COLO829 (cell line): ENCODE measurements around the gene BEAN1.

ENCODE experiments used
- DNase-seq: peaks from one replicate; pipeline ENCODE4 v3.0.0; 2012; ENCODE audit warnings: low spot score

BEAN1 gene

GRCh38 chr16:66427036-66427860 is at the start of gene BEAN1:
Gene BEAN1, plus strand, starts transcription at chr16:66427295. Its CDS starts 10,382 bp downstream, at chr16:66437677.
- no peak for DNase-seq

GRCh38 chr16:66377324-66377723 is 49.8 kb upstream of the BEAN1 start:
- no peak for DNase-seq

DNA sequence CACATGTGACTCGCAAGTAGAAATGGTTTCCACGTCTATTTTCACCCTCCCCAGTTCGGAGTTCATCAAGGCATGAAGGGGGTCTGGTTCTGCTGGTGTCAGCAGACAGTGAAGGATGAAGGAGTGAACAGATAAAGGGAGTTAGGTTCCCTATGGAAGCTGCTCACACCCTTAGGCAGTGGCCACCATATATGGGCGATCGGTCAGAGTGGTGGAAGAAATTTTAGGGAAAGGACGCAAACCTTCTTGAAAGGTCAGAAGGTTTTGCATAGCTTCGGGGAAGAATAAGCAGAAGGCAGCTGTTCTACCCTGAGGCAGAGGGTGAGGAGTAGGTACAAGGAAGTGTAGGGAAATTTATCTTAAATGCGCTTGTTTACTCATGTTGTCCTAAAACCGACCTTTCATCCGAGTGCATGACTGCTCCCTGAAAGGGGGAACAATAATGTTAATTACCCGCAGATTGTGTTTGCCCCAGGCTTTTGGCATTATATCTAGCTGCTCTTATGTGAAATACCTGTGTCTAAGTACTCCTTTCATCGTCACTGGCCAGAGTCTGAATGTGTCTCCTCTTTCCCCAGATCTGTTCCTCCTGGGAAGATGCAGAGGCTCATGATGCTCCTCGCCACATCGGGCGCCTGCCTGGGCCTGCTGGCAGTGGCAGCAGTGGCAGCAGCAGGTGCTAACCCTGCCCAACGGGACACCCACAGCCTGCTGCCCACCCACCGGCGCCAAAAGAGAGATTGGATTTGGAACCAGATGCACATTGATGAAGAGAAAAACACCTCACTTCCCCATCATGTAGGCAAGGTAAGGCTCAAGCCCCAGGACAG is 48.1 kb upstream of the BEAN1 start:
- no peak for DNase-seq

DNA sequence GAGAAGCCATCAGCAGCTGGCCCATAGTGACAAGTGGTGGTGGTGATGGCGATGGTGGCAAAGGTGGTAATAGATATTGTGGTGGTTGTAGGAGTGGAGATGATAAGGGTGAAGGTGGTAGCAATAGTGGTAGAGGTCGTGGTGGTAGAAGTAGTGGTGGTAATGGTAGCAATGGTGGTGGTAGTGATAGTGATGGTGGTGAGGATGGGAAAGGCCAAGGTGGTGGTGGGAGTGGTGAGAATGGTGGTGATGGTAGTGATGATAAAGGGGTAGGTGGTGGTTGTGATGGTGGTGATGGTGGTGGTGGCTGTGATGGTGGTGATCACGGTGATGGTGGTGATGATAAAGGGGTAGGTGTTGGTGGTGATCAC is 47.5 kb upstream of the BEAN1 start:
- DNase-seq, result no peak

DNA sequence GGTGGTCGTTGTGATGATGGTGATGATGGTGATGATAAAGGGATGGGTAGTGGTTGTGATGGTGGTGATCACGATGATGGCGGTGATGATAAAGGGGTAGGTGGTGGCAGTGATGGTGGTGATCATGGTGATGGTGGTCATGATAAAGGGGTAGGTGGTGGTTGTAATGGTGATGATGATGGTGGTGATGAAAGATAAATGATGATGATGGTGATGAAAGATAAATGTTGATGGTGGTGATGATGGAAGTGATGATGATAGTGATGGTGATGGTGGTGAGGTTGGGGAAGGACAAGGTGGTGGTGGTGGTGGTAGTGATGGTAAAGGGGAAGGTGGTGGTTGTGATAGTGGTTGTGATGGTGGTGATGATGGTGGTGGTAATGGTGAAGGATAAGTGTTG is 46.7 kb upstream of the BEAN1 start:
- no peak for DNase-seq

DNA sequence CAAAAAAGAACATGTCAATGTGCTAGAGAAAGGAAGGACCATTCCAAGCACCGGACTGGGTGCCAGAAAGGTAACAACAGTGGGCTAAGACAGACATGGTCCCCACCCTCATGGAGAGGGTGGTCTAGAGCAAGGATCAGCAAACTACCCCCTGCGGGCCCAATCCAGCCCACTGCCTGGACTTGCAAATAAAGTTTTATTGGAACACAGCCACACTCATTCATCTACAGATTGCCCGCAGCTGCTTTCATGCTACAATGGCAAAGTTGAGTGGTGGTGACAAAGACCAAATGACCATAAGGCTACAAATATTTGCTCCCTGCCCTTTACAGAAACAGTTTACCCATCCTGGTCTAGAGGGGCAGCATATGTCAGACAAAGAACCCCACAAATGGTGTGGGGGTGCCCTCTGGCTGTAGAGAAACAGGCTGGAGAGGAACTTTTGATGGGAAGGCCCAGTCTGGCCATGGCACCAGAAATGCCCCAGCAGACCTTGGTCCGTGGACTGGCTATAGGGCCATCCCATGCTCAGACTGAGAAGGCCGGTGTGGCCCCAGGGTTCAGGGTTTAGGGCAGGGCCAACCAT is 45.4 kb upstream of the BEAN1 start:
- DNase-seq, result no peak

- no peak for DNase-seq
These were observed 44.7 kb upstream of the BEAN1 start for GRCh38 chr16:66382171-66382965.

- peak; percentile 13 for DNase-seq
These were observed 44.2 kb upstream of the BEAN1 start for GRCh38 chr16:66382966-66383299.

DNA sequence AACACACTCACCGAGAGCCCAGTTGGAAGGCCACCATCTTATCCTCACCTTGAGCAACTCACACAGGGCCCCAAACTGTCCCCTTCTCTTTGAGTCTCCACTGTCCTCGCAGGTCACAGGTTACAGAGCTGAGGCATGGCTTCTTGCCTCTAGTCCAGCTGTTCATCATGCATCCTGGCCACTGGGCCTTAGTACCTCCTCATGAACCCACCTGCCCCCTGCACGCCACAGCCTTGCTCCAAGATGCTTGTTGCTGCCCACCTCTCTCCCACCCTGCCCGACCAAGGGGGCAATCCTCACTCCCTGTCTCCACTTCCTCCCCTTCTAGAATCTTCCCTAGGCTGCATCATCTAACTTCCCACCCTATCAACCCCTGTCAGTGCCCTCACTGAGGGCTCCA is 43.5 kb upstream of the BEAN1 start:
- DNase-seq, result no peak

DNA sequence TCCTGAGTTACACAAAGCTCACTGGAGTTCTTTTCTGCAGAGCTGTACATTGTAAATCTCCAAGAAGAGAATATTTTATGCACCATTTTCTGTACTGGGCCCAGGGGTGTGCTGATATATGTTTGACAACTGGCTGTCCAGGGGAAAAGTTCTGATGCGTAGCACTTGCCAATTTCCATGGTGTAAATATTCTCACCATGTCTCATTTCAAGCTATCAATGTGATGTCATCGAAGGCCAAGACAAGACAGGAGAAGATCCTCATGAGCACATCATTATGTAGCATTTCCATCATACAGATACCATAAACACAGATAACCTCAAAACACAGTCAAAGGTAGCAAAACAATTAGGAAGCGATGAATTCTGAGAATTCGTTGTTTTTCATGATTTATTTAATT is 41.7 kb upstream of the BEAN1 start:
- no peak for DNase-seq

GRCh38 chr16:66386629-66387622 is 40.2 kb upstream of the BEAN1 start:
- no peak for DNase-seq

- DNase-seq, result no peak
These were observed 39.2 kb upstream of the BEAN1 start for GRCh38 chr16:66387817-66388332.

DNA sequence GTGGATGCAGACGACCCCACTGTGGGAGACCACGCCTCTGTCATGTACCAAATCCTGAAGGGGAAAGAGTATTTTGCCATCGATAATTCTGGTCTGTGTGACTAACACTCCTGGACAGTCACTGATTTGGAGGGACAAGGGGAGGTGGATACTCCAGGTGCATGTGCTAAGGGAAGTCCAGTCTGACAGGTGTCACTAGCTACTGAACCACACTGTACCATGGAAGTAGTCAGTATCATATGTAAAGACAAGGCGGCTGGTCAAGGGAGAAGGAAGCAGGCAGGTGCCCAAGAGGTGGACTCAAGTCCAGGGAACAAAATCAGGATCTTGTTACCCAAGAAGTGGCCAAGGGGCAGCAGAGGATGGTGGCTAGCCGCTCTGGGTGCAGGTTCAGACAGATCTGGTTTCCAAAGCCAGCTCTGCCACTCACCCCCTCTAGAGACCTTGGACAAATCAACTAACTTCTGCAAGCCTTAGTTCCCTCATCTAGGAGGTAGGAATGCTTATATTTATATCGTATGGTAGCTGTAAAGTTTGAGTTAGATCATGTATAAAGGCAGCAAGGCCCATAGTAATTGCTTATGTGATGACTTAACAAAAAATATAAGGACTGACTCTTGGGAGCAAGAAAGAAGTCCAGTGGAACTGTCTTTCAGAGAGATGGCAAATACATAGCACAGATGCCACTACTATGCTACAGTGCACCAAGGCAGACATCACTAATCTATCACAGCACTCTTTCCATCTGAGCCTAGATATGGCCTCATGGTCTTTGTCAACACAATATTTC is 38.5 kb upstream of the BEAN1 start:
- no peak for DNase-seq

GRCh38 chr16:66389256-66390176 is 37.6 kb upstream of the BEAN1 start:
- DNase-seq, result no peak

DNA sequence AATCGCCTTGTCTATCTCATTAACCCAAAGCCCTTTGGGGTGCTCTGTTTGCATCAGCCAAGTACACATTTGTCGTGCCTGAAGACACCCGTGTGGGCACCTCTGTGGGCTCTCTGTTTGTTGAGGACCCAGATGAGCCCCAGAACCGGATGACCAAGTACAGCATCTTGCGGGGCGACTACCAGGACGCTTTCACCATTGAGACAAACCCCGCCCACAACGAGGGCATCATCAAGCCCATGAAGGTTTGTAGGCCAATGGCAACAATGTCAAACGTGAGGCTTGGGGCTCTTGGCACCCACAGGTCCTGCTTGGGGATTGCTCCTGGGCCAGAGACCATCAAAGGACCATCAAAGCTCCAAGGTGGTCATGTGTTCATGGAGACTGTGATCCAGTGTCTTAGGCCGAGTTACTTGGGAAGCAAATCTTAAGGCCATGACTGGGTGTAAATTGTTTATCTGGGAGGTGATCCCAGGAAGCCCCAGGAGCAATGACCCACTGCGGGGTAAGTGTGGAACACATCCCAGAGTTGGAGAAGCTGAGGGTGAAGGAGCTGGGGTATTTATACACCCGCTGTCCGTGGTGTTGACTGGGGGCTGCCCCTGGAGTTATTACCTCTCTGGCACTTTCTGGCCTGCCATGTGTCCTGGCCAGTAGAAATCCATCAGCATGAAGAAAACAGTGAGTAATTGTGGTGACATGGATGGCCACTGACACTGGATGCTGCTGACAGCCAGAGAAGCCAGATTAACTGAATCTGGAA is 36.6 kb upstream of the BEAN1 start:
- DNase-seq, result no peak

DNA sequence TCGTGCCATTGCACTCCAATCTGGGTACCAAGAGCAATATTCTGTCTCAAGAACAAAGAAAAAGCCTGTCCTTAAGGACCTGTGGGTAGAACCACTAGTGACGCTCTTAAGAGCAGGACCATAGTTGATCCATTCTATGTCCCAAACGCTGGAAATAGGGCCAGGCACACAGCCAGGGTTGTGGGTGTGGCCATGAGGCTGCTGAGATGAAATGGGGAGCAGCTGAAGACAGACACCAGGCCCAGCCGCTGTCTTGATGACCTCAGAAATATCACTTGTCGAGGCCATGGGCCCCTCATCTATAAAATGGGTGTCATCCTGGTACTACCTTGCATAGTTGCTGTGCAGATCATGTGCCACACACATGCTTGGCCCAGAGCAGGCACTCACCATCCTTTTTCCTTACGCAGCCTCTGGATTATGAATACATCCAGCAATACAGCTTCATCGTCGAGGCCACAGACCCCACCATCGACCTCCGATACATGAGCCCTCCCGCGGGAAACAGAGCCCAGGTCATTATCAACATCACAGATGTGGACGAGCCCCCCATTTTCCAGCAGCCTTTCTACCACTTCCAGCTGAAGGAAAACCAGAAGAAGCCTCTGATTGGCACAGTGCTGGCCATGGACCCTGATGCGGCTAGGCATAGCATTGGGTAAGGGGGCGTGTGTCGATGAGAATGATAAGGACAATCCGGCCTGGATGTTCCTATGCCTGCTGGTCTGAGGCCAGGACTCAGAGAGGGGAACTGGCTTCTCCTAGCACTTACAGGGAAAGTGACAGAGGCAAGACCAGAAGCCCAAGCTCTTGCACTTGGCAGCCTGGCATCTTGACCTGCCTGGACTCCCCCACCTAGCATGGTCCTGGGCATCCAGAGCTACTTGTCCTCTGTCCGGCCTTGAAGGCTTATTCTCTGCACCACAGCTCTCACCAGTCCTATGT is 35.1 kb upstream of the BEAN1 start:
- no peak for DNase-seq
